ENCODE data around the gene EXOSC10. TPM values are rescaled to one million over a fixed set of nuclear protein-coding genes. Genes with fewer than 3 reads are reported as not detected.
"Not testable (repeated sequence)": the region's sequence is repeated elsewhere in the genome, so short reads cannot be mapped to it uniquely, and the experiment has no call there.

The EXOSC10 gene
- total RNA-seq, 1 donor: 50.1 TPM

DNA sequence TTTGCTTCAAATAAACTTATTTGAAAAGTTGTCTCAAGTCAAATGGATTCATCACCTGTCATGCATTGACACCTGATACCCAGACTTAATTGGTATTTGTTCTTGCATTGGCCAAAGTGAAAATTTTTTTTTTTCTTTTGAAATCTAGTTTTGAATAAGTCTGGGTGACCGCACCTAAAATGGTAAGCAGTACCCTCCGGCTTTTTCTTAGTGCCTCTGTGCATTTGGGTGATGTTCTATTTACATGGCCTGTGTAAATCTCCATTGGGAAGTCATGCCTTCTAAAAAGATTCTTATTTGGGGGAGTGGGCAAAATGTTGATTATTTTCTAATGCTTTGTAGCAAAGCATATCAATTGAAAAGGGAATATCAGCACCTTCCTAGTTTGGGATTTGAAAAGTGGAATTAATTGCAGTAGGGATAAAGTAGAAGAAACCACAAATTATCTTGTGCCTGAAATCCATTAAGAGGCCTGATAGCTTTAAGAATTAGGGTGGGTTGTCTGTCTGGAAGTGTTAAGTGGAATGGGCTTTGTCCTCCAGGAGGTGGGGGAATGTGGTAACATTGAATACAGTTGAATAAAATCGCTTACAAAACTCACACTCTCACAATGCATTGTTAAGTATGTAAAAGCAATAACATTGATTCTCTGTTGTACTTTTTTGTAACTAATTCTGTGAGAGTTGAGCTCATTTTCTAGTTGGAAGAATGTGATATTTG lies 75.4 kb downstream of the EXOSC10 start:
- DNase-seq (ENCODE audit: low read depth in 2 of 3, low spot score in 2 of 3): no peak

GRCh38 chr1:11023201-11023600 lies 76.5 kb downstream of the EXOSC10 start:
- DNase-seq (ENCODE audit: low read depth in 2 of 3, low spot score in 2 of 3): no peak

- DNase-seq (ENCODE audit: low read depth in 2 of 3, low spot score in 2 of 3): no peak
Observed at GRCh38 chr1:11019971-11020370, 79.7 kb downstream of the EXOSC10 start.

GRCh38 chr1:11019358-11019757 lies 80.3 kb downstream of the EXOSC10 start:
- DNase-seq (ENCODE audit: low read depth in 2 of 3, low spot score in 2 of 3): not testable (repeated sequence)

Other genes with a start within 250 kb of the EXOSC10 start
- 60.9 TPM for gene TARDBP, start 87.2 kb downstream of the EXOSC10 start, total RNA-seq
- under 0.01 TPM for gene MASP2, start 52.6 kb downstream of the EXOSC10 start, total RNA-seq
- gene SRM, start 39.9 kb downstream of the EXOSC10 start, total RNA-seq: 39.6 TPM
- gene ANGPTL7, start 89.5 kb upstream of the EXOSC10 start, total RNA-seq: not detected
- 40.7 TPM for gene MTOR, start 162.7 kb upstream of the EXOSC10 start, total RNA-seq
- gene UBIAD1, start 173.3 kb upstream of the EXOSC10 start, total RNA-seq: 21.3 TPM

Measured in hematopoietic multipotent progenitor cell (in vitro differentiated cells).